HEK293 (cell line): ENCODE results near the gene QRICH2.
A peak's percentile ranks its signal among the peaks of the same experiment; 100 is the strongest.

Source experiments
- CTCF ChIA-PET: fragments of 350-600 bp; formaldehyde crosslinking; extraction: SDS; loops from one replicate; lab custom pipeline; 2021; ENCODE audit warnings: antibody characterized with exemption; lab: Yijun Ruan, JAX
- POLR2A ChIA-PET: fragments of 300-600 bp; formaldehyde crosslinking; extraction: SDS; loops from one replicate; lab custom pipeline; 2020; ENCODE audit warnings: antibody characterized with exemption, inconsistent platforms; lab: Yijun Ruan, JAX
- H3K27ac ChIP-seq: fragments of 200-500 bp; sonication (Bioruptor generic); 2 replicates; pipeline ENCODE4 v1.5.1; 2014; ENCODE audit warnings: low read depth, low read length, control low read depth, inconsistent platforms; ENCODE audit errors: extremely low read depth
- H3K36me3 ChIP-seq, 2 experiments: fragments of 200-500 bp in 1 of 2; sonication (Bioruptor generic) in 1 of 2; 1 replicate in 1 of 2; 2 replicates in 1 of 2; pipeline ENCODE4 v1.5.1; 2014 to 2017; ENCODE audit warnings: inconsistent platforms in 2 of 2, low read length in 2 of 2; ENCODE audit not compliant: control insufficient read depth in 2 of 2, insufficient read depth in 1 of 2
- H3K4me1 ChIP-seq: fragments of 200-500 bp; sonication (Bioruptor generic); 2 replicates; pipeline ENCODE4 v1.5.1; 2014; ENCODE audit warnings: mild to moderate bottlenecking, low read length, inconsistent platforms; ENCODE audit not compliant: control insufficient read depth, insufficient read depth
- H3K4me3 ChIP-seq: 2 replicates; pipeline ENCODE4 v1.5.1; 2011; ENCODE audit warnings: low read depth, mild to moderate bottlenecking, control low read depth, low read length, moderate library complexity
- H3K9me3 ChIP-seq: fragments of 200-500 bp; sonication (Bioruptor generic); 2 replicates; pipeline ENCODE4 v1.5.1; 2014; ENCODE audit warnings: low read depth, low read length, inconsistent platforms; ENCODE audit not compliant: control insufficient read depth, insufficient read depth
- BCL11A ChIP-seq: fragments of 450-650 bp; formaldehyde crosslinking; IDR thresholded peaks from 2 replicates; pipeline ENCODE4 v1.5.1; 2016; ENCODE audit warnings: low read depth, missing biosample characterization, missing genetic modification characterization
- EGR2 ChIP-seq: fragments of 450-650 bp; formaldehyde crosslinking; IDR thresholded peaks from 2 replicates; pipeline ENCODE4 v1.5.1; 2016; ENCODE audit warnings: low read depth, missing biosample characterization, missing genetic modification characterization
- GLIS1 ChIP-seq: fragments of 450-650 bp; formaldehyde crosslinking; IDR thresholded peaks from 2 replicates; pipeline ENCODE4 v1.5.1; 2016; ENCODE audit warnings: missing biosample characterization, missing genetic modification characterization
- HOXA7 ChIP-seq: sonication (generic); formaldehyde crosslinking; IDR thresholded peaks from 2 replicates; pipeline ENCODE4 v1.8.1; 2022; ENCODE audit warnings: missing genetic modification reagents, borderline replicate concordance
- KLF10 ChIP-seq: fragments of 450-650 bp; IDR thresholded peaks from 2 replicates; pipeline ENCODE4 v1.5.1; 2018; ENCODE audit warnings: missing biosample characterization, mild to moderate bottlenecking, missing genetic modification characterization
- ZBTB20 ChIP-seq: fragments of 450-650 bp; formaldehyde crosslinking; IDR thresholded peaks from 2 replicates; pipeline ENCODE4 v1.5.1; 2016; ENCODE audit warnings: missing biosample characterization, missing genetic modification characterization
- ZBTB48 ChIP-seq: fragments of 450-650 bp; formaldehyde crosslinking; IDR thresholded peaks from 2 replicates; pipeline ENCODE4 v1.5.1; 2016; ENCODE audit warnings: missing biosample characterization, missing genetic modification characterization
- ZFP69B ChIP-seq: fragments of 450-650 bp; formaldehyde crosslinking; IDR thresholded peaks from 2 replicates; pipeline ENCODE4 v1.5.1; 2016; ENCODE audit warnings: missing biosample characterization, missing genetic modification characterization
- ZIC2 ChIP-seq: fragments of 450-650 bp; formaldehyde crosslinking; IDR thresholded peaks from 2 replicates; pipeline ENCODE4 v1.5.1; 2016; ENCODE audit warnings: missing biosample characterization, missing genetic modification characterization
- ZNF311 ChIP-seq: fragments of 450-650 bp; formaldehyde crosslinking; IDR thresholded peaks from 2 replicates; pipeline ENCODE4 v1.5.1; 2017; ENCODE audit warnings: missing biosample characterization, missing genetic modification characterization, borderline replicate concordance
- ZNF416 ChIP-seq: fragments of 450-650 bp; formaldehyde crosslinking; IDR thresholded peaks from 2 replicates; pipeline ENCODE4 v1.5.1; 2016; ENCODE audit warnings: missing biosample characterization, missing genetic modification characterization
- ZNF510 ChIP-seq: fragments of 450-650 bp; formaldehyde crosslinking; IDR thresholded peaks from 2 replicates; pipeline ENCODE4 v1.5.1; 2018; ENCODE audit warnings: mild to moderate bottlenecking, missing genetic modification characterization, missing biosample characterization; ENCODE audit not compliant: insufficient replicate concordance
- ZNF544 ChIP-seq: fragments of 450-650 bp; formaldehyde crosslinking; IDR thresholded peaks from 2 replicates; pipeline ENCODE4 v1.5.0; 2017; ENCODE audit warnings: missing biosample characterization, missing genetic modification characterization
- ZNF548 ChIP-seq: fragments of 450-650 bp; formaldehyde crosslinking; IDR thresholded peaks from 2 replicates; pipeline ENCODE4 v1.5.1; 2016; ENCODE audit warnings: missing biosample characterization, missing genetic modification characterization
- ZNF549 ChIP-seq: fragments of 450-650 bp; IDR thresholded peaks from 2 replicates; pipeline ENCODE4 v1.5.1; 2018; ENCODE audit warnings: missing biosample characterization, missing genetic modification characterization, mild to moderate bottlenecking, inconsistent platforms, moderate library complexity
- ZNF664 ChIP-seq: fragments of 450-650 bp; formaldehyde crosslinking; IDR thresholded peaks from 2 replicates; pipeline ENCODE4 v1.5.1; 2016; ENCODE audit warnings: missing biosample characterization, missing genetic modification characterization
- ZNF701 ChIP-seq: fragments of 450-650 bp; formaldehyde crosslinking; IDR thresholded peaks from 2 replicates; pipeline ENCODE4 v1.5.1; 2016; ENCODE audit warnings: missing biosample characterization, missing genetic modification characterization
- ZNF768 ChIP-seq: fragments of 450-650 bp; formaldehyde crosslinking; IDR thresholded peaks from 2 replicates; pipeline ENCODE4 v1.5.1; 2018; ENCODE audit warnings: missing biosample characterization, mild to moderate bottlenecking, missing genetic modification characterization
- ZNF791 ChIP-seq: fragments of 450-650 bp; formaldehyde crosslinking; IDR thresholded peaks from 2 replicates; pipeline ENCODE4 v1.5.1; 2016; ENCODE audit warnings: missing biosample characterization, missing genetic modification characterization
- ZNF837 ChIP-seq: fragments of 450-650 bp; formaldehyde crosslinking; IDR thresholded peaks from 2 replicates; pipeline ENCODE4 v1.5.1; 2016; ENCODE audit warnings: missing biosample characterization, missing genetic modification characterization
- TF ChIP-seq, protein P1 (sequence below): fragments of 450-650 bp; formaldehyde crosslinking; IDR thresholded peaks from 2 replicates; pipeline ENCODE4 v1.5.1; 2016; ENCODE audit warnings: missing biosample characterization, missing genetic modification characterization
- TF ChIP-seq, protein P2 (sequence below): fragments of 450-650 bp; formaldehyde crosslinking; IDR thresholded peaks from 2 replicates; pipeline ENCODE4 v1.5.1; 2016; ENCODE audit warnings: missing biosample characterization, missing genetic modification characterization
- TF ChIP-seq, protein P3 (sequence below): fragments of 450-650 bp; formaldehyde crosslinking; IDR thresholded peaks from 2 replicates; pipeline ENCODE4 v1.5.1; 2016; ENCODE audit warnings: missing biosample characterization, missing genetic modification characterization
- TF ChIP-seq, protein P4 (sequence below): fragments of 450-650 bp; formaldehyde crosslinking; IDR thresholded peaks from 2 replicates; pipeline ENCODE4 v1.5.0; 2017; ENCODE audit warnings: missing biosample characterization, missing genetic modification characterization, borderline replicate concordance

Gene QRICH2

DNA sequence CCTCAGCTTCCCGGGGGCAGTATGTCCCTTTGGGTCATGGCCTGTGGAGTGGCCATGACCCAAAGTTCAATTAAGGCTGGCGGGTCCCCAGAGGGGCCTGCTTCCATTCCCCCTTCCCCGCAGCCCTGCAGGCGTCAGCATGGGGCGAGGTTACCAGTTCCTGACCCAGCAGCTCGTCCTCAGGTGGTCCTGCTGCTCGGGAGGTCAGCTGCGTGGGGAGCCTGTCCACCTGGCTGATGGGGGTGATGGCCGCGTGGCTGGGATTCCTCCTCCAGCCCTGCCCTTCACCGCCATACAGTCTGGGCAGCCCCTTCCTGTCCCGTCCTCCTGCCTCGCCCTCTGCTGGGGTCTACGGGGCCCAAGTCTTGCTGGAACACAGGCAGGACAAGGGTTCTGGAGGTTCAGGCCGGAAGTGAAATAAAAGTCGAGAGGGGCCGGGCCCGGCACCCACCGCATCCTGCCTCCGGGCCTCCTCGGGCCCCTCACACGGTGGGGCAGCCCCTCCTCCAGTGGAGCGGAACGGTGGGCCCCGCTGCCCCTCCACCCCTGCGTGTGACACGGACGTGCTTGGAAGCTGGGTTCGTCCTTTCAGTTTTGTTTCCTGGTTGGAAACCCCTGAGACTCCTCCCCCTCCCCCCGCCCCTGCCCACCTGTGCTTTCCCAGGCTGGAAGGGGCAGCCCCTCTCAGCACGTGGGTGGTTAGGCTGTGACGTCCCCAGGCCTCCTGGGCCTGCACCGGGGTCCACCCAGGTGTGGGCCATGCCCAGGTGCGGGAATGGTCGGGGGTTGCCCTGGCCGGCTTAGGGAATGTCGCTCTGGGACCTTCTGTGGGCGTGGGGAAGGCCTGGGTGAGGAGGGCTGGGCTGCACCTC, 36.2 kb downstream of the QRICH2 start:
- H3K4me3 ChIP-seq: no peak overlapping the region
- POLR2A ChIA-PET: interaction anchor here (0.5 to 1.5 kb wide), 5 partner anchors 26 to 216 kb away, joined by 3 to 5 read pairs (median 4); partner anchors contain the start of gene SRP68
- no peaks in the 10 kb centered on the region for H3K9me3 ChIP-seq
- H3K4me1 ChIP-seq: no peaks in the 10 kb centered on the region
- CTCF ChIA-PET: interaction anchor here (0.6 to 5.8 kb wide), 5 partner anchors 8 to 151 kb away, joined by 4 to 52 read pairs (median 4); no protein-coding TSS in a partner anchor
- H3K27ac ChIP-seq: no peak overlapping the region
- H3K36me3 ChIP-seq: peaks cover 5 to 26% of the 10 kb centered on the region in 2 experiments; a peak in 2 of 3 replicates
- TF ChIP-seq ZNF768: no peak
- TF ChIP-seq, protein P1, sequence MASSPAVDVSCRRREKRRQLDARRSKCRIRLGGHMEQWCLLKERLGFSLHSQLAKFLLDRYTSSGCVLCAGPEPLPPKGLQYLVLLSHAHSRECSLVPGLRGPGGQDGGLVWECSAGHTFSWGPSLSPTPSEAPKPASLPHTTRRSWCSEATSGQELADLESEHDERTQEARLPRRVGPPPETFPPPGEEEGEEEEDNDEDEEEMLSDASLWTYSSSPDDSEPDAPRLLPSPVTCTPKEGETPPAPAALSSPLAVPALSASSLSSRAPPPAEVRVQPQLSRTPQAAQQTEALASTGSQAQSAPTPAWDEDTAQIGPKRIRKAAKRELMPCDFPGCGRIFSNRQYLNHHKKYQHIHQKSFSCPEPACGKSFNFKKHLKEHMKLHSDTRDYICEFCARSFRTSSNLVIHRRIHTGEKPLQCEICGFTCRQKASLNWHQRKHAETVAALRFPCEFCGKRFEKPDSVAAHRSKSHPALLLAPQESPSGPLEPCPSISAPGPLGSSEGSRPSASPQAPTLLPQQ (tag by site-specific recombination): peak; percentile 59
- no peak for TF ChIP-seq ZNF549 (tag by site-specific recombination)
- peak; percentile 30; the same call in 1 of the 2 replicates for TF ChIP-seq GLIS1 (tag by site-specific recombination)
- peak; percentile 80 for TF ChIP-seq ZFP69B
- TF ChIP-seq ZNF544 (tag by site-specific recombination): no peak
- TF ChIP-seq ZNF664: no peak
- TF ChIP-seq, protein P2, sequence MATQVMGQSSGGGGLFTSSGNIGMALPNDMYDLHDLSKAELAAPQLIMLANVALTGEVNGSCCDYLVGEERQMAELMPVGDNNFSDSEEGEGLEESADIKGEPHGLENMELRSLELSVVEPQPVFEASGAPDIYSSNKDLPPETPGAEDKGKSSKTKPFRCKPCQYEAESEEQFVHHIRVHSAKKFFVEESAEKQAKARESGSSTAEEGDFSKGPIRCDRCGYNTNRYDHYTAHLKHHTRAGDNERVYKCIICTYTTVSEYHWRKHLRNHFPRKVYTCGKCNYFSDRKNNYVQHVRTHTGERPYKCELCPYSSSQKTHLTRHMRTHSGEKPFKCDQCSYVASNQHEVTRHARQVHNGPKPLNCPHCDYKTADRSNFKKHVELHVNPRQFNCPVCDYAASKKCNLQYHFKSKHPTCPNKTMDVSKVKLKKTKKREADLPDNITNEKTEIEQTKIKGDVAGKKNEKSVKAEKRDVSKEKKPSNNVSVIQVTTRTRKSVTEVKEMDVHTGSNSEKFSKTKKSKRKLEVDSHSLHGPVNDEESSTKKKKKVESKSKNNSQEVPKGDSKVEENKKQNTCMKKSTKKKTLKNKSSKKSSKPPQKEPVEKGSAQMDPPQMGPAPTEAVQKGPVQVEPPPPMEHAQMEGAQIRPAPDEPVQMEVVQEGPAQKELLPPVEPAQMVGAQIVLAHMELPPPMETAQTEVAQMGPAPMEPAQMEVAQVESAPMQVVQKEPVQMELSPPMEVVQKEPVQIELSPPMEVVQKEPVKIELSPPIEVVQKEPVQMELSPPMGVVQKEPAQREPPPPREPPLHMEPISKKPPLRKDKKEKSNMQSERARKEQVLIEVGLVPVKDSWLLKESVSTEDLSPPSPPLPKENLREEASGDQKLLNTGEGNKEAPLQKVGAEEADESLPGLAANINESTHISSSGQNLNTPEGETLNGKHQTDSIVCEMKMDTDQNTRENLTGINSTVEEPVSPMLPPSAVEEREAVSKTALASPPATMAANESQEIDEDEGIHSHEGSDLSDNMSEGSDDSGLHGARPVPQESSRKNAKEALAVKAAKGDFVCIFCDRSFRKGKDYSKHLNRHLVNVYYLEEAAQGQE (tag by site-specific recombination): no peak
- no peak for TF ChIP-seq ZNF837 (tag by site-specific recombination)
- TF ChIP-seq ZBTB20: no peak
- no peak for TF ChIP-seq BCL11A
- no peak for TF ChIP-seq ZNF416 (tag by site-specific recombination)
- no peak for TF ChIP-seq ZNF701 (tag by site-specific recombination)
- TF ChIP-seq KLF10 (tag by site-specific recombination): no peak
- TF ChIP-seq, protein P3, sequence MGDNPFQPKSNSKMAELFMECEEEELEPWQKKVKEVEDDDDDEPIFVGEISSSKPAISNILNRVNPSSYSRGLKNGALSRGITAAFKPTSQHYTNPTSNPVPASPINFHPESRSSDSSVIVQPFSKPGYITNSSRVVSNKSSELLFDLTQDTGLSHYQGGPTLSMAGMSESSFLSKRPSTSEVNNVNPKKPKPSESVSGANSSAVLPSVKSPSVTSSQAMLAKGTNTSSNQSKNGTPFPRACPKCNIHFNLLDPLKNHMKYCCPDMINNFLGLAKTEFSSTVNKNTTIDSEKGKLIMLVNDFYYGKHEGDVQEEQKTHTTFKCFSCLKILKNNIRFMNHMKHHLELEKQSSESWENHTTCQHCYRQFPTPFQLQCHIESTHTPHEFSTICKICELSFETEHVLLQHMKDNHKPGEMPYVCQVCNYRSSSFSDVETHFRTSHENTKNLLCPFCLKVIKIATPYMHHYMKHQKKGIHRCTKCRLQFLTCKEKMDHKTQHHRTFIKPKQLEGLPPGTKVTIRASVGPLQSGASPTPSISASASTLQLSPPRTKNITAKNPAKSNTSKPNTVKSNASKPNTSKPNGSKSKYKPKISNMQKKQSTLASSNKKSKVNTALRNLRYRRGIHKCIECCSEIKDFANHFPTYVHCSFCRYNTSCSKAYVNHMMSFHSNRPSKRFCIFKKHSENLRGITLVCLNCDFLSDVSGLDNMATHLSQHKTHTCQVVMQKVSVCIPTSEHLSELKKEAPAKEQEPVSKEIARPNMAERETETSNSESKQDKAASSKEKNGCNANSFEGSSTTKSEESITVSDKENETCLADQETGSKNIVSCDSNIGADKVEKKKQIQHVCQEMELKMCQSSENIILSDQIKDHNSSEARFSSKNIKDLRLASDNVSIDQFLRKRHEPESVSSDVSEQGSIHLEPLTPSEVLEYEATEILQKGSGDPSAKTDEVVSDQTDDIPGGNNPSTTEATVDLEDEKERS: no peak
- TF ChIP-seq, protein P4, sequence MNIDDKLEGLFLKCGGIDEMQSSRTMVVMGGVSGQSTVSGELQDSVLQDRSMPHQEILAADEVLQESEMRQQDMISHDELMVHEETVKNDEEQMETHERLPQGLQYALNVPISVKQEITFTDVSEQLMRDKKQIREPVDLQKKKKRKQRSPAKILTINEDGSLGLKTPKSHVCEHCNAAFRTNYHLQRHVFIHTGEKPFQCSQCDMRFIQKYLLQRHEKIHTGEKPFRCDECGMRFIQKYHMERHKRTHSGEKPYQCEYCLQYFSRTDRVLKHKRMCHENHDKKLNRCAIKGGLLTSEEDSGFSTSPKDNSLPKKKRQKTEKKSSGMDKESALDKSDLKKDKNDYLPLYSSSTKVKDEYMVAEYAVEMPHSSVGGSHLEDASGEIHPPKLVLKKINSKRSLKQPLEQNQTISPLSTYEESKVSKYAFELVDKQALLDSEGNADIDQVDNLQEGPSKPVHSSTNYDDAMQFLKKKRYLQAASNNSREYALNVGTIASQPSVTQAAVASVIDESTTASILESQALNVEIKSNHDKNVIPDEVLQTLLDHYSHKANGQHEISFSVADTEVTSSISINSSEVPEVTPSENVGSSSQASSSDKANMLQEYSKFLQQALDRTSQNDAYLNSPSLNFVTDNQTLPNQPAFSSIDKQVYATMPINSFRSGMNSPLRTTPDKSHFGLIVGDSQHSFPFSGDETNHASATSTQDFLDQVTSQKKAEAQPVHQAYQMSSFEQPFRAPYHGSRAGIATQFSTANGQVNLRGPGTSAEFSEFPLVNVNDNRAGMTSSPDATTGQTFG (tag by site-specific recombination): no peak
- no peak for TF ChIP-seq ZNF791
- no peak for TF ChIP-seq ZNF311 (tag by site-specific recombination)
- TF ChIP-seq ZNF548 (tag by site-specific recombination): no peak
- TF ChIP-seq EGR2 (tag by site-specific recombination): peak; percentile 53
- no peak for TF ChIP-seq ZNF510 (tag by site-specific recombination)
- TF ChIP-seq ZIC2 (tag by site-specific recombination): peak; percentile 71
- TF ChIP-seq ZBTB48: 0 out of 2 replicates have a peak, but pooled peaks have one; percentile 30
- no peak for TF ChIP-seq HOXA7 (CRISPR knock-in tag)
